CD8-positive, alpha-beta memory T cell (primary cell): ENCODE results near the gene EXTL1. TPM values are rescaled to one million over a fixed set of nuclear protein-coding genes. Genes with fewer than 3 reads are reported as not detected.
A peak's percentile ranks its signal among the peaks of the same experiment; 100 is the strongest.
"Not testable (repeated sequence)": the region's sequence is repeated elsewhere in the genome, so short reads cannot be mapped to it uniquely, and the experiment has no call there.

Source experiments
- CTCF ChIA-PET: fragments of 350-600 bp; sonication (Branson Sonifier 250); formaldehyde crosslinking; loops from one replicate; lab custom pipeline; 2021; ENCODE audit warnings: antibody characterized with exemption; lab: Charles Lee
- POLR2A ChIA-PET: fragments of 350-600 bp; sonication (Branson Sonifier 250); formaldehyde crosslinking; loops from one replicate; lab custom pipeline; 2021; ENCODE audit warnings: antibody characterized with exemption; lab: Charles Lee
- DNase-seq, 5 donors: peaks; one replicate each; pipeline versions ENCODE4 v3.0.0 to v3.0.0-alpha.2; 2020 to 2022; ENCODE audit warnings: mixed read lengths in 1 of 5
- H3K27ac ChIP-seq: one replicate; pipeline ENCODE4 v1.7.0; 2013; ENCODE audit warnings: low read depth, mild to moderate bottlenecking, low read length, moderate library complexity
- H3K27me3 ChIP-seq: 2 replicates; pipeline ENCODE4 v1.7.0; 2013; ENCODE audit warnings: low read length, mild to moderate bottlenecking; ENCODE audit not compliant: insufficient read depth, poor library complexity, severe bottlenecking
- H3K36me3 ChIP-seq: 2 replicates; pipeline ENCODE4 v1.7.0; 2013; ENCODE audit warnings: mild to moderate bottlenecking, low read length, moderate library complexity; ENCODE audit not compliant: insufficient read depth
- H3K4me1 ChIP-seq: 2 replicates; pipeline ENCODE4 v1.7.0; 2013; ENCODE audit warnings: mild to moderate bottlenecking, low read length, moderate library complexity; ENCODE audit not compliant: insufficient read depth
- H3K4me3 ChIP-seq: 2 replicates; pipeline ENCODE4 v1.7.0; 2013; ENCODE audit warnings: mild to moderate bottlenecking, low read length
- H3K9me3 ChIP-seq: 2 replicates; pipeline ENCODE4 v1.7.0; 2013; ENCODE audit warnings: mild to moderate bottlenecking, low read length
- H3K27ac Mint-ChIP-seq, 8 donors: one replicate each; pipeline ENCODE4 v1.8.0; 2020 to 2021; ENCODE audit warnings: mixed read lengths in 8 of 8, mild to moderate bottlenecking in 6 of 8, inconsistent platforms in 3 of 8, moderate library complexity in 3 of 8
- H3K27me3 Mint-ChIP-seq, 2 donors: one replicate each; pipeline ENCODE4 v1.8.0; 2020 to 2021; ENCODE audit warnings: mixed read lengths in 2 of 2, mild to moderate bottlenecking in 1 of 2, moderate library complexity in 1 of 2
- H3K36me3 Mint-ChIP-seq, 3 donors: one replicate each; pipeline ENCODE4 v1.8.0; 2020 to 2021; ENCODE audit warnings: mixed read lengths in 3 of 3, inconsistent platforms in 1 of 3, mild to moderate bottlenecking in 1 of 3
- H3K4me1 Mint-ChIP-seq, 3 donors: one replicate each; pipeline ENCODE4 v1.8.0; 2020 to 2021; ENCODE audit warnings: mixed read lengths in 3 of 3, inconsistent platforms in 1 of 3, mild to moderate bottlenecking in 1 of 3
- H3K4me3 Mint-ChIP-seq, 7 donors: one replicate each; pipeline ENCODE4 v1.8.0; 2020 to 2021; ENCODE audit warnings: mixed read lengths in 7 of 7, mild to moderate bottlenecking in 6 of 7, moderate library complexity in 4 of 7, inconsistent platforms in 2 of 7
- H3K9me3 Mint-ChIP-seq, 5 donors: one replicate each; pipeline ENCODE4 v1.8.0; 2020 to 2022; ENCODE audit warnings: mixed read lengths in 5 of 5, mild to moderate bottlenecking in 3 of 5, moderate library complexity in 2 of 5, inconsistent platforms in 1 of 5
- polyA plus RNA-seq: library from polyadenylated mRNA; unstranded; fragments of 300-500 nt; fragmentation: Illumina TruSeq; gene quantifications from one replicate; pipeline ENCODE4 v1.2.3, GENCODE V29; 2021
- total RNA-seq, 2 experiments: library from RNA; stranded (reverse); gene quantifications; one replicate each; pipeline ENCODE4 v1.2.3, GENCODE V29; 2021

EXTL1 gene
- total and polyA plus RNA-seq, 3 experiments from 2014 or later: not detected

- Mint-ChIP-seq H3K9me3 (no peaks in the 10 kb centered on the region), H3K27me3 (no peaks in the 10 kb centered on the region), H3K36me3 (peaks cover 15 to 66% (median 31%) of the 10 kb centered on the region in 3 donors), H3K4me1 (peaks cover 40 to 55% (median 46%) of the 10 kb centered on the region in 3 donors), H3K27ac (peak overlapping the region in 5 of 8 donors; percentile 58 to 91 (median 76)), H3K4me3 (peak overlapping the region in 2 of 7 donors; percentile 4 to 16)
- POLR2A ChIA-PET: no interaction called here
- no peaks in the 10 kb centered on the region for H3K27me3 ChIP-seq
- peaks cover 25% of the 10 kb centered on the region for H3K36me3 ChIP-seq
- H3K27ac ChIP-seq: no peak overlapping the region
- peaks cover 42% of the 10 kb centered on the region for H3K4me1 ChIP-seq
- no peak overlapping the region for H3K4me3 ChIP-seq
- no peak for DNase-seq
- CTCF ChIA-PET: no interaction called here
- no peaks in the 10 kb centered on the region for H3K9me3 ChIP-seq
Observed at GRCh38 chr1:25985670-25986069, 35.9 kb upstream of the EXTL1 start.

GRCh38 chr1:25986773-25987172, 34.8 kb upstream of the EXTL1 start:
- H3K36me3 ChIP-seq: peaks cover 25% of the 10 kb centered on the region
- H3K4me3 Mint-ChIP-seq, H3K27ac ChIP-seq, H3K27me3 ChIP-seq, H3K27me3 Mint-ChIP-seq, H3K9me3 Mint-ChIP-seq, POLR2A ChIA-PET, H3K4me3 ChIP-seq, DNase-seq, H3K9me3 ChIP-seq: not testable (repeated sequence)
- CTCF ChIA-PET: interaction anchor here (5.8 kb wide), 1 partner anchor 91 kb away, joined by 48 read pairs; no protein-coding TSS in a partner anchor
- H3K36me3 Mint-ChIP-seq: peaks cover 15 to 59% (median 28%) of the 10 kb centered on the region in 3 donors
- H3K4me1 ChIP-seq: peaks cover 51% of the 10 kb centered on the region
- H3K27ac Mint-ChIP-seq: peak overlapping the region in 1 of 8 donors; percentile 3
- peaks cover 47 to 64% (median 53%) of the 10 kb centered on the region in 3 donors for H3K4me1 Mint-ChIP-seq

- ChIA-PET POLR2A (interaction anchor here (2.5 kb wide), 1 partner anchor 10 kb away, joined by 22 read pairs; the partner anchor contains the start of gene PAFAH2), CTCF (interaction anchor here (3.0 to 5.8 kb wide), 2 partner anchors 9 to 92 kb away, joined by 19 to 48 read pairs; partner anchors contain the start of gene PAFAH2)
- Mint-ChIP-seq H3K27me3 (no peaks in the 10 kb centered on the region), H3K4me3 (peak overlapping the region in 5 of 7 donors; percentile 29 to 90 (median 71)), H3K27ac (peak overlapping the region in 5 of 8 donors; percentile 29 to 80 (median 66)), H3K4me1 (peaks cover 59 to 70% (median 65%) of the 10 kb centered on the region in 3 donors), H3K36me3 (peaks cover 11 to 49% (median 24%) of the 10 kb centered on the region in 3 donors), H3K9me3 (no peaks in the 10 kb centered on the region)
- Histone ChIP-seq H3K4me1 (peaks cover 63% of the 10 kb centered on the region), H3K4me3 (no peak overlapping the region), H3K27me3 (no peaks in the 10 kb centered on the region), H3K27ac (no peak overlapping the region), H3K9me3 (no peaks in the 10 kb centered on the region), H3K36me3 (peaks cover 15% of the 10 kb centered on the region)
- DNase-seq: no peak
Observed at GRCh38 chr1:25987951-25988350, 33.6 kb upstream of the EXTL1 start.

GRCh38 chr1:25989440-25990234, 31.9 kb upstream of the EXTL1 start:
- Mint-ChIP-seq H3K27ac (peak overlapping the region; percentile 58 to 99 (median 95)), H3K27me3 (no peaks in the 10 kb centered on the region), H3K4me1 (peaks cover 65 to 81% (median 77%) of the 10 kb centered on the region in 3 donors), H3K36me3 (peaks cover 7 to 42% (median 23%) of the 10 kb centered on the region in 3 donors), H3K9me3 (no peaks in the 10 kb centered on the region), H3K4me3 (peak overlapping the region; percentile 77 to 96 (median 91))
- Histone ChIP-seq H3K27me3 (no peaks in the 10 kb centered on the region), H3K4me3 (peak overlapping the region; percentile 81), H3K9me3 (no peaks in the 10 kb centered on the region), H3K36me3 (peaks cover 9% of the 10 kb centered on the region), H3K27ac (peak overlapping the region; percentile 57), H3K4me1 (peaks cover 71% of the 10 kb centered on the region)
- no peak for DNase-seq
- ChIA-PET POLR2A (interaction anchor here (2.5 kb wide), 1 partner anchor 8 kb away, joined by 22 read pairs; the partner anchor contains the start of gene PAFAH2), CTCF (interaction anchor here (0.9 to 5.8 kb wide), 4 partner anchors 8 to 94 kb away, joined by 3 to 48 read pairs (median 11); partner anchors contain the start of gene PAFAH2)

GRCh38 chr1:25990251-25990650, 31.3 kb upstream of the EXTL1 start:
- peaks cover 6% of the 10 kb centered on the region for H3K36me3 ChIP-seq
- ChIA-PET CTCF (interaction anchor here (0.9 to 5.8 kb wide), 5 partner anchors 7 to 95 kb away, joined by 3 to 48 read pairs (median 4); partner anchors contain the start of gene PAFAH2), POLR2A (no interaction called here)
- peaks cover 65 to 80% (median 79%) of the 10 kb centered on the region in 3 donors for H3K4me1 Mint-ChIP-seq
- peak overlapping the region; percentile 66 to 99 (median 95) for H3K27ac Mint-ChIP-seq
- H3K27ac ChIP-seq: peak overlapping the region; percentile 57
- H3K9me3 Mint-ChIP-seq: no peaks in the 10 kb centered on the region
- H3K4me1 ChIP-seq: peaks cover 68% of the 10 kb centered on the region
- peak overlapping the region; percentile 81 for H3K4me3 ChIP-seq
- no peaks in the 10 kb centered on the region for H3K27me3 ChIP-seq
- H3K27me3 Mint-ChIP-seq: no peaks in the 10 kb centered on the region
- peaks cover 7 to 40% (median 23%) of the 10 kb centered on the region in 3 donors for H3K36me3 Mint-ChIP-seq
- H3K9me3 ChIP-seq: no peaks in the 10 kb centered on the region
- no peak for DNase-seq
- H3K4me3 Mint-ChIP-seq: peak overlapping the region; percentile 77 to 96 (median 91)

GRCh38 chr1:25990702-25991395, 30.7 kb upstream of the EXTL1 start:
- Mint-ChIP-seq H3K36me3 (peaks cover 3 to 34% (median 18%) of the 10 kb centered on the region in 3 donors), H3K27ac (peak overlapping the region; percentile 66 to 99 (median 95)), H3K4me1 (peaks cover 63 to 79% (median 74%) of the 10 kb centered on the region in 3 donors), H3K27me3 (no peaks in the 10 kb centered on the region), H3K9me3 (no peaks in the 10 kb centered on the region), H3K4me3 (peak overlapping the region; percentile 77 to 96 (median 91))
- Histone ChIP-seq H3K9me3 (no peaks in the 10 kb centered on the region), H3K27ac (peak overlapping the region; percentile 57), H3K4me1 (peaks cover 62% of the 10 kb centered on the region), H3K4me3 (peak overlapping the region; percentile 81), H3K27me3 (no peaks in the 10 kb centered on the region), H3K36me3 (no peaks in the 10 kb centered on the region)
- ChIA-PET CTCF (interaction anchor here (0.9 to 5.8 kb wide), 4 partner anchors 9 to 95 kb away, joined by 3 to 48 read pairs (median 4); no protein-coding TSS in a partner anchor), POLR2A (no interaction called here)
- peak; percentile 37 to 72 (median 57) for DNase-seq

- H3K4me1 ChIP-seq: peaks cover 63% of the 10 kb centered on the region
- no peak for DNase-seq
- no peaks in the 10 kb centered on the region for H3K36me3 ChIP-seq
- Mint-ChIP-seq H3K4me1 (peaks cover 64 to 80% (median 74%) of the 10 kb centered on the region in 3 donors), H3K27ac (peak overlapping the region; percentile 26 to 95 (median 80)), H3K27me3 (no peaks in the 10 kb centered on the region), H3K36me3 (peaks cover 0 to 30% (median 13%) of the 10 kb centered on the region in 3 donors), H3K9me3 (no peaks in the 10 kb centered on the region), H3K4me3 (peak overlapping the region; percentile 9 to 66 (median 53))
- H3K4me3 ChIP-seq: no peak overlapping the region
- no peak overlapping the region for H3K27ac ChIP-seq
- H3K9me3 ChIP-seq: no peaks in the 10 kb centered on the region
- POLR2A ChIA-PET: no interaction called here
- CTCF ChIA-PET: interaction anchor here (0.8 to 5.8 kb wide), 2 partner anchors 10 to 96 kb away, joined by 3 to 48 read pairs; no protein-coding TSS in a partner anchor
- H3K27me3 ChIP-seq: no peaks in the 10 kb centered on the region
Observed at GRCh38 chr1:25991937-25992688, 29.5 kb upstream of the EXTL1 start.
